Ovary (tissue), 9 donors: ENCODE results near the gene FAM151B. TPM values are rescaled to one million over a fixed set of nuclear protein-coding genes. Genes with fewer than 3 reads are reported as not detected.
"Not testable (repeated sequence)": the region's sequence is repeated elsewhere in the genome, so short reads cannot be mapped to it uniquely, and the experiment has no call there.

ENCODE experiments used
- DNase-seq, 5 donors: peaks; one replicate each; pipeline ENCODE4 v3.0.0-alpha.2; 2019 to 2020
- H3K27ac ChIP-seq, 2 donors: fragments of 200-600 bp; one replicate each; pipeline versions ENCODE4 v1.5.1 to v1.8.0; 2019 to 2022
- H3K27me3 ChIP-seq: fragments of 200-600 bp; one replicate; pipeline ENCODE4 v1.8.0; 2022
- H3K36me3 ChIP-seq: fragments of 200-600 bp; sonication (generic); one replicate; pipeline ENCODE4 v1.5.1; 2019
- H3K4me1 ChIP-seq: one replicate; pipeline ENCODE4 v1.8.1; 2013; ENCODE audit warnings: mild to moderate bottlenecking, moderate library complexity; ENCODE audit not compliant: insufficient read depth
- H3K4me3 ChIP-seq: fragments of 200-600 bp; sonication (generic); one replicate; pipeline ENCODE4 v1.5.1; 2017
- H3K9me3 ChIP-seq, 2 donors: fragments of 200-600 bp in 1 of 2; sonication (generic) in 1 of 2; one replicate each; pipeline versions ENCODE4 v1.5.1 to v1.8.1; 2013 to 2019; ENCODE audit warnings: mild to moderate bottlenecking in 1 of 2, moderate library complexity in 1 of 2
- CTCF ChIP-seq, 3 donors: fragments of 450-650 bp in 2 of 3; fragments of 200-600 bp in 1 of 3; IDR thresholded peaks; one replicate each; pipeline versions ENCODE4 v1.5.1 to v1.8.0; 2016 to 2022; ENCODE audit warnings: antibody characterized with exemption in 3 of 3, mild to moderate bottlenecking in 1 of 3
- EP300 ChIP-seq: sonication (generic); formaldehyde crosslinking; IDR thresholded peaks from one replicate; pipeline ENCODE4 v1.6.1; 2017; ENCODE audit warnings: antibody characterized with exemption
- POLR2A ChIP-seq: fragments of 450-650 bp; IDR thresholded peaks from one replicate; pipeline ENCODE4 v1.6.1; 2017; ENCODE audit warnings: antibody characterized with exemption, mild to moderate bottlenecking, moderate library complexity
- WGBS, 3 donors: extraction: QIAGEN DNeasy Blood & Tissue Kit in 1 of 3; methylation state at CpG; one replicate each; pipeline versions ENCODE4 v1.1.5 to v1.1.7; 2013 to 2017; 5-methylcytosine and 5-hydroxymethylcytosine counted together
- intact Hi-C, 4 donors: fragments of 100-400 bp; cut with DNase I; formaldehyde crosslinking; loops; one replicate each; pipeline versions ENCODE4 v1.11.0 to v1.15.1; 2022 to 2023
- polyA plus RNA-seq, 2 donors: library from polyadenylated mRNA; stranded (reverse); fragments of 200-250 nt in 1 of 2; fragments of 350-450 nt in 1 of 2; fragmentation: Illumina TruSeq in 1 of 2; extraction: RNeasy Lipid Tissue Mini Kit (QIAGEN cat#74804) in 1 of 2; gene quantifications; one replicate each; pipeline ENCODE4 v1.2.3, GENCODE V29; 2013 to 2014
- total RNA-seq, 7 donors: library from RNA; depleted of rRNA in 2 of 7; stranded (reverse); fragments of >200 nt in 2 of 7; fragmentation: NEBNext Ultra II Directional in 3 of 7; extraction: Animal tissue kit (Norgen Biotek cat#: 25700) in 3 of 7; gene quantifications; one replicate each; pipeline versions ENCODE4 v1.1.0 to v1.2.4, GENCODE V29; 2016 to 2023
- donor health status: DM: no; HTN: no; CAD: no; lungs with moderate emphysema.
- donor health status: DM: no; HTN: no; CAD: no.
- donor health status: Bipolar disorder and iron deficiency.
- donor health status: DM: yes; HTN: yes; CAD: no.
- donor health status: DM: no; HTN: no; CAD: no.
- donor health status: DM: yes; HTN: yes; CAD: no.

FAM151B gene
- total and polyA plus RNA-seq, 9 donors = 0.82 to 3.9 (median 2.4) TPM

DNA sequence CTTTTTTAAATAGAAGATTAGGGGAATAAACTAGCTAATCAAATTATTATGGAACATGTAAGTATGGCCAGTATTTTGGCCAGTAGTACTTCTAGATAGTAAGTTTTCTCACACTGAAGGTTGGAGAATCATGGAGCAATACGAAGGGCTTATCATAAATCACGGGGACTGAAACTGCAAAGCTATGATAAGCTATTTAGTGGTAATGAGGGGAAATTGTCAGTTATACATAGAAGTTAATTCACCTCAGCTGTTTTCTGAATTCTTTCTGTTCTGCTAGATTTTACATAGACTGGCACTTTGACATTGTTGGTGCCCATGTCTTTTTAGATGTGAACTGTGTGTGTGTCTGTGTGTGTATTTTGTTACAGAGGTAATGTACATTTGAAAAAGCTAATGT is 34.5 kb upstream of the FAM151B start:
- Histone ChIP-seq H3K4me1 (no peaks in the 10 kb centered on the region), H3K4me3 (no peak overlapping the region), H3K9me3 (no peaks in the 10 kb centered on the region), H3K27me3 (no peaks in the 10 kb centered on the region), H3K27ac (no peak overlapping the region), H3K36me3 (no peaks in the 10 kb centered on the region)
- intact Hi-C loops = no loop called here
- no peak for DNase-seq
- TF ChIP-seq EP300 (no peak), POLR2A (no peak), CTCF (IDR thresholded peaks at IDR 0.05) (no peak)
- 79 to 87% (median 85%) methylated on average over 2 of the region's 2 CpGs for WGBS, 3 donors

- H3K9me3 ChIP-seq = no peaks in the 10 kb centered on the region
- H3K4me3 ChIP-seq = no peak overlapping the region
- no peaks in the 10 kb centered on the region for H3K27me3 ChIP-seq
- H3K27ac ChIP-seq = no peak overlapping the region
- DNase-seq = no peak
- no peaks in the 10 kb centered on the region for H3K4me1 ChIP-seq
- no peaks in the 10 kb centered on the region for H3K36me3 ChIP-seq
- intact Hi-C loops = no loop called here
- 94 to 98% (median 98%) methylated on average over 4 of the region's 4 CpGs for WGBS, 3 donors
- TF ChIP-seq EP300 (no peak), CTCF (IDR thresholded peaks at IDR 0.05) (no peak), POLR2A (no peak)
Measured at GRCh38 chr5:80463269-80463668, 24.6 kb upstream of the FAM151B start.

GRCh38 chr5:80466669-80467485 is 21.0 kb upstream of the FAM151B start:
- Histone ChIP-seq H3K9me3 (peaks cover 0 to 4% of the 10 kb centered on the region in 2 donors), H3K4me1 (no peaks in the 10 kb centered on the region), H3K36me3 (no peaks in the 10 kb centered on the region), H3K27me3 (no peaks in the 10 kb centered on the region), H3K4me3 (no peak overlapping the region), H3K27ac (no peak overlapping the region)
- DNase-seq = no peak
- WGBS, 3 donors = 70 to 83% (median 72%) methylated on average over 4 of the region's 4 CpGs
- intact Hi-C loops = no loop called here
- TF ChIP-seq CTCF (IDR thresholded peaks at IDR 0.05) (no peak), EP300 (no peak), POLR2A (no peak)

- WGBS, 3 donors = 95 to 99% (median 98%) methylated on average over 1 of the region's 1 CpG
Measured at GRCh38 chr5:80468131-80468530, 19.8 kb upstream of the FAM151B start.

DNA sequence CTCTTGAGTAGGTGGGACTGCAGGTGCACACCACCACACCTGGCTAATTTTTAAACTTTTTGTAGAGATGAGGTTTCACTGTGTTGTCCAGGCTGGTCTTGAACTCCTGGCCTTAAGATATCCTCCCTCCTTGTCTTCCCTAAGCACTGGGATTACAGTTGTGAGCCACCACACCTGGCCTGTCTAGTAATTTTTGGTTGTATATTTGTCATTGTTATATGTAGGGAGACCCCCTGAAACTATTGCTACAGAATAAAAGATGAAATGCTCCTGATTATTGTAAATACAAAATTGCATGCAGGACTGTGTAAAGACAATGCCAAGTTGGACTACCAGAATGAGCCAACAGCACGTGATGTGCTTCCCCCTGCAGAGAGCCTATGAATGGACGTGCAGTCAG is 17.3 kb upstream of the FAM151B start:
- H3K9me3 ChIP-seq, intact Hi-C loops, H3K36me3 ChIP-seq, H3K4me3 ChIP-seq, H3K4me1 ChIP-seq, DNase-seq, H3K27me3 ChIP-seq, H3K27ac ChIP-seq: not testable (repeated sequence)
- 97 to 100% (median 100%) methylated on average over 2 of the region's 2 CpGs for WGBS, 3 donors

More at GRCh38 chr5:80468131-80468530, 19.8 kb upstream of the FAM151B start:
- Histone ChIP-seq H3K4me1 (no peaks in the 10 kb centered on the region), H3K27me3 (no peaks in the 10 kb centered on the region), H3K4me3 (no peak overlapping the region), H3K36me3 (no peaks in the 10 kb centered on the region), H3K27ac (no peak overlapping the region), H3K9me3 (peaks cover 0 to 4% of the 10 kb centered on the region in 2 donors)
- TF ChIP-seq POLR2A = no peak
- no peak for TF ChIP-seq EP300
- no peak for TF ChIP-seq CTCF (IDR thresholded peaks at IDR 0.05)
- intact Hi-C loops = no loop called here
- DNase-seq = no peak
